SK-N-SH treated with all-trans-retinoic acid at 6 μM for 48 hours (cell line): ENCODE measurements around the gene FAM237A.

ENCODE experiments used
- ARNTL ChIP-seq: fragments of 450-650 bp; formaldehyde crosslinking; IDR thresholded peaks from 2 replicates; pipeline ENCODE4 v1.5.0; 2020; ENCODE audit warnings: low read depth, mild to moderate bottlenecking, moderate library complexity, borderline replicate concordance
- BACH2 ChIP-seq: fragments of 250-450 bp; sonication (Bioruptor Pico); IDR thresholded peaks from 2 replicates; pipeline ENCODE4 v1.9.0; 2021; ENCODE audit warnings: mild to moderate bottlenecking, borderline replicate concordance
- PATZ1 ChIP-seq: fragments of 250-450 bp; sonication (Bioruptor Pico); IDR thresholded peaks from 2 replicates; pipeline ENCODE4 v1.8.0; 2020; ENCODE audit warnings: mild to moderate bottlenecking, moderate library complexity, borderline replicate concordance
- POU6F1 ChIP-seq: fragments of 250-450 bp; sonication (Bioruptor Pico); IDR thresholded peaks from 2 replicates; pipeline ENCODE4 v1.8.0; 2021; ENCODE audit warnings: low read depth, mild to moderate bottlenecking, moderate library complexity, borderline replicate concordance
- PPARA ChIP-seq: fragments of 250-450 bp; sonication (Bioruptor Pico); IDR thresholded peaks from 2 replicates; pipeline ENCODE4 v1.5.0; 2020; ENCODE audit warnings: mild to moderate bottlenecking, borderline replicate concordance
- RARB ChIP-seq: fragments of 250-450 bp; sonication (Bioruptor Pico); IDR thresholded peaks from 2 replicates; pipeline ENCODE4 v1.8.0; 2021; ENCODE audit warnings: mild to moderate bottlenecking, moderate library complexity
- SNAI2 ChIP-seq: fragments of 250-450 bp; sonication (Bioruptor Pico); IDR thresholded peaks from 2 replicates; pipeline ENCODE4 v1.5.0; 2020; ENCODE audit warnings: mild to moderate bottlenecking, moderate library complexity
- ZC3H10 ChIP-seq: fragments of 250-450 bp; sonication (Bioruptor Pico); IDR thresholded peaks from 2 replicates; pipeline ENCODE4 v1.5.1; 2021; ENCODE audit warnings: mild to moderate bottlenecking, moderate library complexity
- ZNF70 ChIP-seq: fragments of 450-650 bp; formaldehyde crosslinking; IDR thresholded peaks from 2 replicates; pipeline ENCODE4 v1.5.0; 2020; ENCODE audit warnings: mild to moderate bottlenecking, moderate library complexity
- ZNF8 ChIP-seq: fragments of 450-650 bp; formaldehyde crosslinking; IDR thresholded peaks from 2 replicates; pipeline ENCODE4 v1.5.0; 2020; ENCODE audit warnings: mild to moderate bottlenecking, moderate library complexity

GRCh38 chr2:206610451-206610850 is 31.8 kb upstream of the FAM237A start:
- no peak for TF ChIP-seq ZC3H10
- no peak for TF ChIP-seq ZNF70 (CRISPR knock-in tag)
- no peak for TF ChIP-seq RARB (CRISPR knock-in tag)
- no peak for TF ChIP-seq ARNTL (CRISPR knock-in tag)
- TF ChIP-seq ZNF8 (CRISPR knock-in tag), result no peak
- no peak for TF ChIP-seq PATZ1 (CRISPR knock-in tag)
- no peak for TF ChIP-seq POU6F1 (CRISPR knock-in tag)
- no peak for TF ChIP-seq SNAI2
- no peak for TF ChIP-seq PPARA
- TF ChIP-seq BACH2, result no peak
